NCI-H526 treated with DMSO at 0.1 percent for 48 hours (cell line): ENCODE results near the gene TMEM88.
A peak's percentile ranks its signal among the peaks of the same experiment; 100 is the strongest.

Source experiments
- DNase-seq: peaks from one replicate; lab custom pipeline; 2025; lab: John Stamatoyannopoulos, UW

The TMEM88 gene

DNA sequence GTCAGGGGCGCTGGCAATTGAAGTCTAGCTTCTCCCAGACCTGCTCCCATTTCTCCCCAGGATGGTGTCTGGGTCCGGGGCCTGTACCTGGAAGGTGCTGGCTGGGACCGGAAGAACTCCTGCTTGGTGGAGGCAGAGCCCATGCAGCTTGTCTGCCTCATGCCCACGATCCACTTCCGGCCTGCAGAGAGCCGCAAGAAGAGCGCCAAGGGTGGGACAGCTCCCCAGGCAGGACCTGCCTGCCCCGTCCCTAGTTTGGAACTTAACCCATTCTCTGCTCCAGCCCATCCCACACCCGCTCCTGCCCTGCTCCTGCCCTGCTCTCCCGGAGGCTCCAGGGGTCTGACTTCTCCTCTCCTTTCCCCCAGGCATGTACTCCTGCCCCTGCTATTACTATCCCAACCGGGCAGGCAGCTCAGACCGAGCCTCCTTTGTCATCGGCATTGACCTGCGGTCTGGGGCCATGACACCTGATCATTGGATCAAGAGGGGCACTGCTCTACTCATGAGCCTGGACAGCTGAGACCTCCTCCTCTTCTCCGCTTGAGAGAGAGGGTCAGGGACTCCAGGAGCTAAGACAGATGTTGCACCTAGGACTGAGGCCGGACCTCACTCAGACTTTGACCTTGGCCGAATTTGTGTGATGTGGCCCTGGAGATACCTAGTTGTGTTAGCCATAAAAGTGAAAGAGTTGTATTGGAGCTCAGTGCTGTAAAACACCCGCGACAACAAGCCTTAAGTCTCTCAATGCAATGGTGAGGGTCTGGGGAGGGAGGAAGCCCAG lies 21.7 kb upstream of the TMEM88 start:
- no peak for DNase-seq

GRCh38 chr17:7833795-7834541 lies 20.9 kb upstream of the TMEM88 start, which contains the start of gene KDM6B:
Gene KDM6B (plus strand): TSS chr17:7834217. CDS start chr17:7845555, 11,338 bp downstream.
- peak; percentile 61 for DNase-seq

GRCh38 chr17:7834542-7834956 lies 20.3 kb upstream of the TMEM88 start:
- peak; percentile 19 for DNase-seq

GRCh38 chr17:7834957-7835813 lies 19.7 kb upstream of the TMEM88 start:
- peak; percentile 81 for DNase-seq

DNA sequence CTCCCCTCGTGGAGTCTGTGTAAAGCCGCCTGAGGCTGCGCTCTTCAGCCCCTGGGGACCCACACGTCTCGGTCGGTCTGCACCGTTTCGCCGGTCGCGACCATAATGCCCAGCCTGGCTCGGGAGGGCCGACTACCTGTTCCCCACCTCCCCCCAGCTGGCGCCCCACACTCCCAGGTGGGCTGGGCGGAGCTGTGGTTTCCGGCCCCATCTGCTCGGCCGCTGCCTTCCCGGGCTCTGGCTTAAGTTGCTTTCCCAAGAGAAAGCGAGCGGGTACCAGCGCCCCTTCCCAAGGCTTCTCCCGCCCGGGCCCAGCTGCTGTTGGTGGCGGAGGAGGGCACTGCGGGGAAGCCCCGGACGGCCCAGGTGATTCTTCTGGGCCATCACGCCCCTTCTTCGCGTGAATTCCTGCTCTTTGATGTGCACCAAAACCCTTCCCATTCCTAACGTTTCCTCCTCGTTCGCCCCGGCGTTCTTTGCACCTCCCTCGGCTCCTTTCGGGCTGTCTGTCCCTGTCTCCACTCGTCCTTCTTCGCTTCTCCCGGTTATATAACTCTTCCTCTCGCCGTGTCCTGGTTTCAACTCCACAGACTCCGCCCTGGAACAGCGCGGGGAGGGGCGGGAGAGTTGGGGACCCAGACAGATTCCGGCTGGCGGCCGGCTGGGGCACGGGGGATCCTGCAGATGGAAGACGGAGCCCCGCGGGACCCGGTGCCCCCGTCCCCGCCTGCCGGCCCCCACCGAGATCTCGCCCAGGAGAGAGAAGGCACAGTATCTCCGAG lies 18.9 kb upstream of the TMEM88 start:
- peak; percentile 2 for DNase-seq

DNA sequence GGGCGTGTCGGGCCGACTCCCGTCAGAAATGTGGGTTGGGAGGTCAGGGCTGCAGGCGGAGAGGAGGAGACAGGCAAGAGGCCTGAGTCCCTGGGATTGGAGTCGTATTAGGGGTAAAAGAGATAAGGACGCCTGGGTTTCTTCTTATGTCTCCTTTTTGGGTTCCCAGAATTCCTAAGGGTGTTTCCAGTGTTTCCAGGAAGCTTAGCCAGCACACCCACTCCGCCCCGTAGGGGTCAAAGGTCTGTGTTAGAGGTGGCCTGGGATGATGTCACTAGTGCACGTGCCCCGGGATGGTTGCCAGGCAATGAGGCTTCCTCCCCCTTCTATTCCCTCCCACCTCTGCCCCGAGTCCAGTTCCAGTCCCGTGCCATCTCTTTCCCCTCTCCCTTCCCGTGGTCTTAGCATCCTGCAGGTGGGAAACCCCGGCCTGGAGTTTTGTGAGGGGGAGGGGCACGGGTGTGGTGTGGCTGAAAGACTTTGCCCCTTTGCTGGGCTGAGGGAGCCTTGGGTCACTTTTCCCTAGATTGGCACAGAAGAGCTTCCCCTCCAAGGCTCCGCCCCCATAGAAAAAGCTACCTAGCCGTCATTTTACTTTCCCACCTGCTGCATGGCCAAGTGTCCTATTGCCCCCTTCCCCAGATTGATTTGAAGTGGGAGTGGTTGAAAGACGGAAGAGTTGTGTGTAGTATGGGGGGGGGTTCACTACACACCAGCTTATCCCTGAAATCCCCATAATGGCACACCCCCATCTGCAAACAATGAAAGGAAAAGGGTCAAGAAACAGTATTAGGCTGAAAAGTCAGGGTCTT lies 18.1 kb upstream of the TMEM88 start:
- peak; percentile 86 for DNase-seq

- peak; percentile 15 for DNase-seq
Measured at GRCh38 chr17:7837408-7838088, 17.3 kb upstream of the TMEM88 start.

DNA sequence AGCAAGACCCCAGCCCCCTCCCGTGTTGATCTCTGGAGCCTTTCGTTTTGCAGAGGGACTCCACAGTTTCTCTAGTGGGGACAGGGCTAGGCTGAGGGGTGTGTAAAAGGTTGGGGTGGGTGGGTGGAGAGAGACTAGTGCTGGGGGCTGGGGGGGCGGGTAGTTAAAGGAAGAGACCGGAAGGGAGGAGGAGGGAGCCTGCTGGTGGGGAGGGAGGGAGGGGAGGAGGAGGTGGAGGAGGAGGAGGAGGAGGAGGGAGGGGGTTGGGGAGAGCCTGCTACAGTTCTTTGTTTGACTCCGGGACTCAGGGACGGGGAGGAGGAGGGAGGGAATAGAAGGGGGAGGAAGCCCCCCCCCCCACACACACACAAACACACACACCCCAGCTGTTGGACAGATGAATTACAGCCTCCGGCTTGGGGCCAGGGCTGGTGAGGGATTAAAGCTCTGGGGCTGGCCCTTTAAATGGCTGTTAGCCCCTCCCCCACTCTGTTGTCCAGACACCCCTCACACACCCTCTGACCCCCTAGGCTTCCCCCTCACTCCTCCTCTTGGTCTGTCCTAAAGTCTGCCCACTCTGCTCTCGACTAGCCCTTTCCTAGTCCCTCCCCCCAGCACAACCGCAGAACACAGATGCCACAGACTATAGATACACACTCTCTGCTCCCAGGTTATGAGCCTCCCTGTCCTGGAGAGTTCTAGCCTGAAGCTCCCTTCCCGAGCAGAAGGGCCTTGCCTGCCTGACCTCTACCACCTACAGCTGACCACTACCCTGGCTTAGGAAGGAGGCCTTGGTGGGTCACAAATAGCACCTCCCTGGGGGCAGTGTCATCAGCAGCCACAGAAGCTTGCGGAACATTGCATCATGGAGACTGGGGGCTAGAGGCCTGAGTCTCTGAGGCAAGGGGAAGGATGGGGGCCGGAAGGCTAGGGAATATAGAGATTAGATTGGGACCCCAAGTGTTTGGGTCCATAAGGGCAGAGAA lies 16.5 kb upstream of the TMEM88 start:
- peak; percentile 20 for DNase-seq

- DNase-seq, result no peak
Measured at GRCh38 chr17:7839190-7839875, 15.5 kb upstream of the TMEM88 start.

- DNase-seq, result peak; percentile 2
Measured at GRCh38 chr17:7839876-7840261, 15.0 kb upstream of the TMEM88 start.

DNA sequence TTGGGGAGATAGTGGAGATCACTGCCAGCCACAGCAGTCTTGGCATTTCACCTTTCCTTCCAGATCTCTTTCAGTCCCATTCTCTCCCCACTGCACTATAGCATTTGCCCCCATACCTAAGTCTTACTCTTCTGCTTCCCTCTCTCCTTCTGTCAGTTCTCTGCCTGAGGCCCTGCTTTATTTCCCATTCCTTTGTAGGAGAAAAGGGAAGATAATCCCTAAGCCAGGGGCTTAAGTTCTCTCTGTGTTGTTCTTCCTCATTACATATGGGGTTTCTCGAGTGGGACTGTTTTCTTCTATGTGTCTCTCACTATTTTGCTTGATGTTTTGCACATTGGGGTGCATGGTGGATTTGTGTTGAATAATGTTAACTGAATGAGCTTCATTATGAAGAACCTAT lies 14.4 kb upstream of the TMEM88 start:
- no peak for DNase-seq

- no peak for DNase-seq
Measured at GRCh38 chr17:7840875-7841274, 14.0 kb upstream of the TMEM88 start.

DNA sequence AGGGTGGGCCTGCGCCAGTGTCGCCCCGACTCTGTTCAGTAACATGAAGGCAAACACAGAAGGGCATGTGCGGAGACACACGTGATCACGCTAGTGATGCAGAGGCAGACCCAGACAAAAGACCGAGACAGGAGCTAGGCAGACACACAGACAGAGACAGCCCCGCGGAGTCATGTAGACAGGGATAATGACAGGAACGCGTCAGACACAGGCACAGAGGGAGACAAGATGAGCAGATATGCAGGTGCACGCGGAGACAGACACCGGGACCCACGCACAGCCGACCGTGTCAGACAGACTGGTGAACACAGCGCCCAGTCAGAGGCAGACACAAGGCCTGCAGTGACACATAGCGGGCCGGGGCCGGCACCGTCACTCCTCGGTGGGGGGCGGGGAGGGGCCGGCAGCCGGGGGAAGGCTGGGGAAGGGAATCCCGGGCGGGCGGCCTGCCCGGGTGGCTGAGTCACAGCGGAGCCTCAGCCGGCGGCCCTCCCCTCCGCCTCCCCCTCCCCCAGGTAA lies 13.4 kb upstream of the TMEM88 start:
- peak; percentile 29 for DNase-seq

DNA sequence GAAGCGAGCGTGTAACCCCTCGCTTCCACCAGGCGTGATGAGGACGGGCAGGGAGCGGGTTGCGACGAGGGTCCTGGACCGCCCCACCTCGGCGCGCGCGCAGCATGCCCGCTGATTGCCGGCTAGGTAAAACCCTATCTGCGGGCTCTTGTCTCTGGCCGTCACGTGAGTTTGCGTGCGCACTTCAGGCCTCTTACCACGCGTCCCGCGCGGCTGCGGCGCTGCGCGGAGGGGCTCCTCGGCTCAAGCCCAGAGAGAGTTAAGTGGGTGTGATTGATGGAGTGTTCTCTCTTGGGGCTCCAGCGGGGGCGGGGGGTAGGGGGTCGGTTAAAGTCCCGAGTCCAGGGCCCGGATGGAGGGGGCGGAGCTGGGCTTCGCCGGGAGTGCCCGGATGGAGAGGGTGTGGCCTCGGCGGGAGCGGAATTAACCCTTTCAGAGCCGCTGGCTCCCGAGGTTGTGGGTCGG lies 12.9 kb upstream of the TMEM88 start:
- DNase-seq, result peak; percentile 49

- DNase-seq, result peak; percentile 42
Measured at GRCh38 chr17:7842380-7843256, 12.2 kb upstream of the TMEM88 start.

DNA sequence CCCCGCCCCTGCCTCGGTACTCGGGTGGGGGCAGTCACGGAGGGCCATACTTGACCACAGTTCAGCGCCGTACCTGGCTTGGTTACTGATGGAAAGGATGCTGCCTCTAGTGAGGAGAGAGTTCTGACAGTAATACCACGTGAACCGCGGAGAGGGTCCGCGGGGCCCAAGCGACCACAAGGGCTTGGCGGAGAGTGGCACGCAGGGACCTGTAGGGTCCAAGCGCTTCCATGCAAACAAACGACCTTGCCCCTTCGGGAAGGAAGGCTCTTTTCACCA lies 11.7 kb upstream of the TMEM88 start:
- no peak for DNase-seq
